Activated CD4-positive, alpha-beta T cell treated with anti-CD3 and anti-CD28 coated beads, Interleukin-2, amount 50 U/mL, for 1 hour (primary cell): ENCODE data around the gene NME7.
"Not testable (repeated sequence)": the region's sequence is repeated elsewhere in the genome, so short reads cannot be mapped to it uniquely, and the experiment has no call there.

Experiments
- DNase-seq: peaks from one replicate; pipeline ENCODE4 v3.0.0-alpha.2; 2020

NME7 gene

DNA sequence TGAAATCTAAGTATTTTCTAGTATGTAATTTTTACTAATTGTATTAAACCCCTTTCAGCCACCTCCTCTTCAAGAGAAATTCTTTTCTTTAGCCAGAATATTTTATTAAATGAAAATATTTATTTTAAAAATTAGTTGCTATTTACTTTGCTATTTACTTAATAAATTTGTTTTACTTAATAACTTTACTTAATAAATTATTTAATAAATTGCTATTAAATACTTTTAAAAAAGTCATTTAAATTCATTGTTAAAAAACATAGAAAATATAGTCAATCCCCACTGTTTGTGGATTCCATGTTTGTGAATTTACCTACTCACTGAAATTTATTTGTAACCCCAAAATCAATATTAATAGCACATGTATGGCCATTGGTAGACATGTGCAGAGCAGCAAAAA lies 155.5 kb downstream of the NME7 start:
- DNase-seq, result no peak

DNA sequence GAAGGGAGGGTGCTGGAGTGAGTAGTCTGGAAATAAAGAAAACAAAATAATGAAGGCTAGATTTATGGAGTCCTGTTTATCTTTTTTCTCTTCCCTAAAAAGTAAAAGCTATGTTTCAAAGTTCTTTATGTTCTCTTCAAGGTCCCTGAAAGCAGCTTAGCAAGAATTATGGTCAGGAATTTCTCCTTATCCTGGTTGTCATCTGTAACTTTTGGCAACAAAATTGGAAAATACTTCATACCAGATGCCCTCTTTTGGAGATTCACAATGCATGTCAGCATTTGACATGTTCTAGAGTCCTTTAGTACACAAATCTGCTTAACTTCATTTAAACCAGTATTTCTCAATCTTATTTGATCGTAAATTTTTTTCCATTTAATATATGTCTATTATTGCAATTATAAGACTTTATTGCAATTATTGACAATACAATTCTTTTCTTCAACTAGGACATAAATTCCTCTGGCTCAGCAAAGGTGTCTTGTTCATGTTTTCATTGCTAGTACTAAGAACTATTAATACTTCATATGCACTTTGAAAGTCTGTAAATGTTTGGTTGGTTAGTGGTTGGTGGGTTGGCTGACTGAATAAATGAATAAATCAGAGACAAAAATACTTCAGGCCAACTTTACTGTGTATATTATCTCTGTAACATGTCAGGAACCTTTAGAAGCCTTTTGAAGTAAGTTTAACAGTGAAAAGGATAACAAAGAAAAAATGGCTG lies 159.6 kb downstream of the NME7 start:
- DNase-seq, result no peak

DNA sequence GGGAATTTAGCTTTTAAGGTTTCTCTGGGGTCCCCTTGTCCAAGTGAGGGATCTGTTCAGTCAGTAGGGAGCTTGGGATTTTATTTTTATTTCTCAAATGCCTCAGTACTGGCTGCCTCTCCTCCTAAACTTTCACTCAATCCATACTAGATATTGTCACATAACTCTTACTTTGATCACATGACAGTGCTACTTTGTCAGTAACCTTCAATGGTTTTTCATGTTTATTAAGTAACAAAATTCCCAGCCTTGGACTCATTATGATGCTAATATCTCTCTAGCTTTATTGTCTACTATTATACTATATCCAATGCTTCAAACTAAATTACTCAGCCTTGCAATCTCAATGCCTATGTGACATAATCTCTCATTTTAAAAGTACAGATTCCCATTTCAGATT lies 163.4 kb downstream of the NME7 start:
- no peak for DNase-seq

DNA sequence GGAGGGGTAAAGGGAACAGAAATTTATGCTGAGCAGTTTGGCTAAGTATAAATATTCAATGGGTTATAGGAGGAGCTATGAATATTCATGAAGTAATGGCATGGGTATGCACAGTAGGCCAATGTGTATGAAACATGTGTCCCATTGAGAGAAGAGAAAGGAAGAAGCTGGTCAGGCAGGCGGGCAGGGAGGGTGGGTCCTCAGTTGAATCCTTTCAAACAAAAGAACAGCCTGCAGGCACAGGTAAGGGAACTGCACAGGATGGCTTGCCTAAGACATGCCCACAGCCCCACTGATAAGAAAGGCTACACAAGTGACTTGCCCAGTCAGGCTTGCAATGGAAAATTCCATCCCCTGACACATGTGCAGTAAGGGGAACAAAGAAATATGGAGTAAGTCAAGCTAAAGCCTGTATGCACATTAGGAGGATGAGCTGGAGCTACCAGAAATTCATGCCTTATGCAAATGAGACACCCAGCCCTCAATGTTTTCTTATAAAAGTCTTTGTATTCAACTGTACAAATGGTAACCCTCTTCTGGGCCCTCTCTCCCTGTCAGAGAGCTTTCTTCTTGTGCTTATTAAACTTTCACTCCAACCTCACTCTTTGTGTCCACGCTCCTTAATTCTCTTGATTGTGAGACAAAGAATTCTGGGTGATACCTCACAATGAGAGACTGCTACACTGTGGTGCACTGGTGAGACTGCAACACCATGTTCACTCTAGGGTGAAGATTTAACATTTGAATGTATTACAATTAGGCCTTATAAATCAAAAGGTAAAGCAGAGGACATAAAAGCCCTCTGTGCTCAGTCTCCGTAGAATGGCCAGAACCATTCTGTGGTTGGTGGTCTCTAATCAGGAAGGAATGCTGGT lies 164.6 kb downstream of the NME7 start:
- DNase-seq, result no peak

DNA sequence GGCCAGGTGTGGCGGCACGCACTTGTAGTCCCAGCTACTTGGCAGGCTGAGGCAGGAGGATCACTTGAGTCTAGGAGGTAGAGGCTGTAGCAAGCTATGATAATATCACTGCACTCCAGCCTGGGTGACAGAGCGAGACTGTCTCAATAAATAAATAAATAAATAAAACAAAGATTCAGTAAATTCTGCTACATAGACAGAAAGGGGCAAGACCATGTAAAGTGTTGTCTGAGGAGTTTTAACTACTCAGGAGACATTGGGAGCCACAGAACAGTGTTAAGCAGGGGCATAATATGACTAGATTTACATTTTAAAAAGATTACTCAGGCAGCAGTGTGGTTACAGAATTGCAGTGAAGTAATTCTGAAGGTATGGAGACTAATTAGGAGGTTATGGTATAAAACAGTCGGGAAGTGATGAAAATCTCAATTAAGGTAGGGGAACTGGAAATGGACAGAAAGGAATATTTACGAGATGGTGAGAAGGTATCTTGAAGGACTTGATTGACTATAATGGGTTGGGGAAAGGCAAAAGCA lies 166.4 kb downstream of the NME7 start:
- no peak for DNase-seq

DNA sequence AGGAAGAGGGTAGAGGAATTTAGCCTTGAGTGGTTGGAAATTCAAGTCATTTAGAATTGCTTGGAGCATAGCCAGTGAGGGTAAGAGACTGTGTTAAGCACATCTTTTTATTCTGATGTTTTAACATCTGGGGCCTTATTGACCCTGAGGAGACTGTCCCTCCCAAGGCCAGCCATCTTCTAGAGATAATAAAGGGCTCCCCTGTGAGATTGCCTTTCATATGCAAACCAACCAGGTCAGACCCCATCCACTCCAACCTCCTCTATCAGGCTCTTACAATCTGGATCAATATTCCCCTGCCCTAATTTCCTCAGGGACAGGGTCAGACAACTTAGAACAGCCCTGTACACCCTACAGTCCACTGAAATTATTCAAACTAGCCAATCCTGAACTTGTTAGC lies 167.3 kb downstream of the NME7 start:
- no peak for DNase-seq

DNA sequence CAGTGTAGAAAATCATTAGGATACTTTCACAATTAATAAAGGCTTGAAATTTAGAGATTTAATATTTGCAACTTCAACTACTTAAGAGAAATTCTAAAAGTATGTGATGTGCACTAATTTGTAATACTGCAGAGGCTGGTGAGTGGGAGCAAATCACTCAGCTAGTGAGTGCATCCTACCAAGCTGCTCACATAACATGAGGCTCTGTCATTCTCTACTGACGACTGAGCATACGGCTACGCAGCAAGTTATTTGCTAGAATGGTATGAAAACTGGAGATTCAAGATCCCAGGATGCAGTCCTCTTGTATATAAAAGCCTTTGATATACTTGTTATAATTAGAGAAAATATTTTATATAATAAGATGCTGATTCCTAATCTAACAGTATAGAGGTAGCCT lies 171.0 kb downstream of the NME7 start:
- DNase-seq, result no peak

DNA sequence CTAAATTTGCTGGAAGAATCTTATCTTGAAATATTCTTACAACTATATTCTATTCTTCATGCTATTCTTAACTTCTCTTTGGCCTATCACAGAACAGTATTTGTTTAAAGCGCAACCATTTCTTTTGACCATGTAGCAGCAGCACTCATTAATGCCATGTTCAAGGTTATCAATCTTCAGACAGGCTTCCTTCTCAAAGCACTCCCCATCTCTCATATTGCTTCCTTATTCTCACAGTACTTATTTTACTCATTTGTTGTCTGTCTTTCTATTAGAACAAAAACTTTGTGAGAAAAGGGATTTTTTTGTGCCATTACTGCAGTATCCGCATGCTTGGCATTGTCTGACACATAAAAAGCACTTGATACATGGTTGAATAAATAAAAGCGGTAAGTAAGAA lies 171.4 kb downstream of the NME7 start:
- no peak for DNase-seq

DNA sequence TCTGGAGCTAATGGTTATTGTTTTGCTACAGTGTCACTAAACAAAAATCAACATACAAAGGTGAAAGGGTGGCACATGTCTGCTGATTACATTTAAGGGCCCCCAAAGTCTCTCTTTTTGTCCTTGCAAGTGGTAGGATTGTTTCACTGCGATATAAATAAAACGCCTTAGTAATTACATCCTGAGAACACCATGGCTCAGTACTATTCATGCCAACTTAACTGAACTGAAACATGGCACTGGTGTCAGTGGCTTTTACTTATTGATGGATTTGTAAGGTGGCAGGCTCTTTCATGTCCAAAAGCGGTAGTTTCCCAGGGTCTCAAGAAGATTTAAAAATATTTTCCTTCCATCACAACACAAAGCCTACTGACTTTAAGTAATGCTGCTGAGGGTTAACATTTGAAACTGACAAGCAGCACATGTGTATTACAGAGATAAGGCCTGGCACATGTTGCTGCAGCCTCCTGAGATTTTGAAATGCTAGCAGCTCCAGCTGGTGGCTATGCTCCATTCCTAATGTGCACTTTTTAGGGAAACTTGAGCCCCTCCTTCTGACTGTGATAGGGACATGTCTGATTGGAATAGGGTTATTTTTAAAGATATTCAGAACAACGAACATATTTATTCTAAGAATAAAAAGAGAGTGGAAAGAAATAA lies 174.3 kb downstream of the NME7 start:
- DNase-seq, result no peak

DNA sequence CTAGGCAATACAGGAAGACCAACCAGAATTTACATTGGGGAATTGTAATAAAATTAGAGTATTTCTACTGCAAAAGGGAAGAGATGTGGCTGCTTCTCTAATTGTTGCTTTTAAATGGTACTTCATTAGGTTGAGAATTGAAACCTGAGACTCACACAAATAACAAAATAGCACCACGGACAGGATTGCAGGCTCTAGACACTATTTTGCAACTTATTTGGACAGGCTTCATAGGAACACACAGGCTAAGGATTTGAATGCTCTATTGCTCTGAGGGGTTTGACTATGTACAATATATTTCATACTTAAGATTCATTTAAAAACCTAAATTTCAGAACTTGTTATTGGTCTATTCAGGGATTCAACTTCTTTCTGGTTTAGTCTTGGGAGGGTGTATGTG lies 181.5 kb downstream of the NME7 start:
- DNase-seq, result no peak

DNA sequence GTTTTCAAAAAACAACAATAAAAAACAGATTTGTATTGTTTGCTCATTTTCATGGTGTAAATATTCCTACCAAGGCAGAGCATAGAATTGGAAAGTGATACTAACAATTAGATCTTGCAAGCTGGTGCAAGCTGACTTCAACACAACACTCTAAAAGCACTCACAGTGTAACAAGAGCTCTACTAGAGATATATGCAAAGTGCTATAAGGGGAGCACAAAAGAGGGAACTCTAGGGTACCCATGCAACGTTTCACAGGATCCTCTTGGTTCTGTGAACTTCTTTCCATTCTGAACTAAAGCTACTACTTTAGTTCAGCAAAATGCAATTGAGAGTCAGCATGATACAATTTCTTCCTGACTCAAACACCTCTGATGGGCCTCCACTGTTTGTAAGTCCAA lies 182.8 kb downstream of the NME7 start:
- DNase-seq, result no peak

DNA sequence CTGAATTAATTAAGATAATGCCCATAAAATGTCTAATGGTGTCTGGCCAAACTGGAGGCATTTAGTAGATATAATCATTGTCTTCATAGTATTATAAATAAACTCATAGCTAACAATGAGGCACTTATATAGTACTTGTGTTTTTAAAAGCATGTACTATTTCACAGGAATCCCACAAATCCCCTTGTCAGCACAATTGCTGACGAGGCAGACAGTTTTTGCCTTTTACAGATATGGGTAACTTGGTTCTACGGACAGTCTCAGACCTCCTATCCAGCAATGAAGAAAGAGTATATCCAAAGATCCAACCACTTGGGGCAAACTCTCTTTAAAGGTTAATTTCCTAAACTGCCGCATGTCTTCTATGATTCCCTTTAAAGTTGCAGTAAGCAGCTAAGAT lies 187.4 kb downstream of the NME7 start:
- no peak for DNase-seq

DNA sequence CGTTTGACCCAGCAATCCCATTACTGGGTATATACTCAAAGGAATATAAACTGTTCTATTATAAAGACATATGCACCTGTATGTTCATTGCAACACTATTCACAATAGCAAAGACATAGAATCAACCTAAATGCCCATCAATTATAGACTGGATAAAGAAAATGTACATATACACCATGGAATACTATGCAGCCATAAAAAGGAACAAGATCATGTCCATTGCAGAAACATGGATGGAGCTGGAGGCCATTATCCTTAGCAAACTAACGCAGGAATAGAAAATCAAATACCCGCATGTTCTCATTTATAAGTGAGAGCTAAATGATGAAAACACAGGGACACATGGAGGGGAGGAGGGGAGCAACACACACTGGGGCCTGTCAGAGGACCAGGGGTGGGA lies 188.2 kb downstream of the NME7 start:
- not testable (repeated sequence) for DNase-seq

DNA sequence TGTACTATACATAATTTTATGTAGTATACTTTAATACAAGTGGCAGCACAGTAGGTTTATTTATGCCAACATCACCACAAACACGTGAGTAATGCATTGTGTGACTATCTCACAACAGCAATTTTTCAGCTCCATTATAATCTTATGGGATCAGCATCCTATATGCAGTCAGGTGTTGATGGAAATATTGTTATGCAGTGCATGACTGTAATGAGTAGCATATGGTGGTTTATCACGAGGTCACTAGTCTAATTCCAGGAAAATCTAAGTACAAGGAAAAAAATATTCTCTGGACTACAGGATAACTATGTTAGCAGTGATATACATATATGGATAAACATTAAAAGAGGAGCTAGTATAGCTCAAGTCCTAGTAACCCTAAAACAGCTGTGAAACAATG lies 192.1 kb downstream of the NME7 start:
- no peak for DNase-seq

DNA sequence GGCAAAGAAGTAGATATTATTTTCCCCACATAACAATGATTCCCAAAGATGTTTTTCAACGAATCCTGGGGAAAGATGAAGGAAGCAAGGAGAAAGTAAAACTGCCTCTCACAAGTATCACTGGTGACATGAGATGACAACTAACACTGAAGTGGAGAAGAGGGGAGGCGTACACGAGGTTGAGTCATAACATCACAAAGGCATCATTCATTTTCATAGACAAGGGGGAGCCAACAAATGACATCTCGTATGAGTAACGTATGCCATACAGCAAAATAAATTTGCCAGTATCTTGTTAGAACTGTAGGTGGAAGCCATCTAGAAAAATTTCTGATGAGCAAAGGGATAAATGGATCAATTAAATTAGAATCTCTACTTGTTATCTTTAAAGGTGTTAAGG lies 204.5 kb downstream of the NME7 start:
- no peak for DNase-seq

DNA sequence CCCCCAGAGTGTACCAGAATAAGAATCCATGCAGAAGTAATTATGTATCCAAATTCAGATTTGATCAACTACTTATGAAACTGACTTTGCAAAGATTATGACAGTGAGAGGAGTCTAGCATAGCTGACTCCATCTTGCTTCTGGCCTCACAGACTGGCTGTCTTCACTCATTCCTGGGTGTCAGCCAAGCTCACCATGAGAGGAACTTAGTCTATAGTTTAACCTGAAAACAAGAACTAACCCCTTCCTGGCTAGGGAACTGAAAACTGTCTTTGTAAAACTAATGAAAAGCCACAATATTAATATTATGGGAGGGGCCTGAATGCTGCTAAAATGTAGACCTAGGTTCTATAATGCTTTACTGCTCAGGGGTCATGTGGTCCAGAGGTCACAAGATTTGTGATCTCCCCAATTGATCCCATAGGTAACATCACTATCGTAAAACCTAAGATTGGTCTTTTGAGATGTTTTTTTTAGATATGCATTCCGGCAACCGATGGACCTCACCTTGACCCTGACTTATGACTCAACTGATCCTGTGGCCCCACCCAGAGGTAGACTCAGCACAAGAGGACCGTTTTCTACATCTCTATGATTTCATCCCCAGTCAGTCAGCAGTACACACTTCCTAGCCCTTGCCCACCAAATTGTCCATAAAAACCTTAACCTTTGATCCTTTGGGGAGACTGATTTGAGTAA lies 206.0 kb downstream of the NME7 start:
- DNase-seq, result no peak

DNA sequence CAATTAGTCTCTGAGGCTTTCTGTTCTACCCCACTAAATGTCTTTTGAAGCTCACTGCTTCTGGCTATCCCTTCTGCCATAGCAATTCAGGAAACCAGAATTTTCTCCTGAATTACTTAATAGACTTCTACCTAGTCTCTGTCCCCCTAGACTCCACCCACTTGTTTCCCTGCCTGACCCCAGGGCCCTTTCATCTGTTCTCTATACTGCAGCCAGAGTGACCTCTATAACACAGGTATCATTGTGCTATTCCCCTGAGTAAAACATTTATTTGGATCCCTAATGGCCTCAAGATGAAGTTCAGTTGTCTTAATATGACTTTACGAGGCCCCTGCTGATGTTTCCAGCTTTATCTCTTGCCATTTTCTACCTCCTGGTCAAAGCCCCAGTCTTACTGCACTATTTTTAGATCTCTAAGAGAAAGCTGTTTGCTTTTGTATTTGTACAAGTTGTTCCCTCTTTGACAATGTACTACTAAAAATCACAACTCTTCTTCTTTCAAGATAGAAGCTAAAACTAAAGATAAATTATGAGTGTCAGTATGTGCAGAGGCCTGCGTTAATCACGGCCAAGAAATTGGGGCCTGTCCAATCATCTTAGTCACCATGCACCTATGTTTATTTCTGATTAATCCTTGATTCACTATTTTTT lies 206.6 kb downstream of the NME7 start:
- DNase-seq, result no peak

DNA sequence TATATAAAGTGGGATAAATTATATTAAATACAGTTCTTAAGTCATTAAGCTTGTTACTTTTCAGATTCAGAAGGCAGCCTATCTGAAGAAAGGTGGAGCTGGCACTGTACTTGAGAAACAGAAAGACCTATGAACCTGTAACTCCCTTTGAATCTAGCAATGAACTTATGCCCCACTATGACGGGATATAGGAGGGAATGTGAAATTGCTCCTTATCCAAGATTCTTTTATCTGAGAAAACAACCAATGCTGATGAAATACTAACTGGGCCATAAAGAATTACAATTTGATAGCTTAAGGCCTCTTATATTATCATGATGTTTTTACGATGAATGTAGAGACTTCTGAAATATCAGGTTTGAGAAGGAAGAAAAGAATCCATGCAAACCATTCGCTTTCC lies 211.0 kb downstream of the NME7 start:
- no peak for DNase-seq

DNA sequence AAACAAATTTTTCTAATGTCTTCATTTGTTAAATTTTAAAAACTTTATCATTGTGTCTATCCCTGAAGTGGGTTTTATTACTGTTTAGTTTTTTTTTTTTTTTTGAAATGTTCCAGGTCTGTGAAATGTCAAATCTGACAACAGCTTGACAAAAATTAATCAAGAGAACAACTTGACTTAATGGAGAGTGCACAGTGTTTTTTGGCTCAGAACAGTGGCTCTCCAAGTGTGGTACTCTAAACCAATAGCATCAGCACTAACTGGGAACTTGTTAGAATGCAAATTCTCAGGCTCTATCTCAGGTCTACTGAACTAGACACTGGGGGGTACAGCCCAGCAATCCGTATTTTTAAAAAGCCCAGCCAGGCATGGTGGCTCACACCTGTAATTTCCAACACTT lies 211.9 kb downstream of the NME7 start:
- DNase-seq, result no peak

DNA sequence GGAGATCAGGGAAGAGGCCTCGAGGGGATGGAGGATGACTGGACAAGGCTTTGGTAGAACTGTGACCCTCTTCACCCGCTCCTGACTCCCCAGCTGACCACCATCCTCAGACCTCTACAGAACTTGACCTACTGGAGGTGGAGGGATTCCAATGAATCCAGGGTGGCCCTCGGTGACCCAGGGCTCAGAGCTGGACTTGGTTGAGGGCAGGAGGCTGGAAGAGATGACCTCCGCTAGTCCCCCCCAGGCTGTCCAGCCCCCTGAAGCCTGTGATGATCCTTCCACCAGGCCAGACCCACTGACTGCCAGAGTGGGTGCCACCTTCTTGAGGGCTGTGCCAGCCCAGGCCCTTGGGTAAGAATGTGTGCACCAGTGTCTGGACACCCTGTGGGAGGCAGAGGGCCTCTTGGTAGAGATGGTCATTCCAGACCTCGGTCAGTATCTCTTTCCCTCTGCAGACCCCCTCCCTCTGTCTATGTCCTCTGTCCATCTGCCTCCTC lies 216.2 kb downstream of the NME7 start:
- no peak for DNase-seq

DNA sequence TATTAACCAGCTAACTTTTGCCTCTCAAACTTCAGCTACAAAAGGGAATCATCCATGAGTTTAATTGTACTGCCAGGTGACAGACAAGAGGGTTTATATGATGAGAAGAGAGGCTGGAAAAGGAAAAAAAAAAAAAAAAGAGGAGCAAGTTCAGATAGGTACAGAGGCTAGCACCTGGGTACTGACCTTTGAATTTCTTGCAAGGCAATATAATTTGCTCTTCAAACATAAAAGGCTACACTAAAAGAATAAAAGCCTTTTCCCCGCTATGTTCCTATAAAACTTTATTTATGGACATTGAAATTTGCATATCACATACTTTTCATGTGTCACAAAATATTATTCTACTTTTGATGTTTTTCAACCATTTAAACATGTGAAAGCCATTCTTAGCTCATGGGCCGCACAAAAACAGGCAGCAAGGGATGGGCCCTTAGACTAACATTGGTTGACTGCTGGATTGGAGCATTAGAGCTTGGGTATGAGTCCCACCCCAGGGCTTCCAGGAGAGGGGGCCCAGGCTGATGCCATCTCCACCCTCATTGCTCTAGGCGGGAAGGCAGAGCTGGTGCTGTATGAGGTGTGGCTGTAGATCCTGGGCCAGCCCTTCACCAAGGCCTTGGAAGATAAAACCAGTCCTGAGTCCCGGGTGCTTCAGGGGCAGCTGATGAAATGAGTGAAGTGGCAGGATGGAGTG lies 216.8 kb downstream of the NME7 start:
- no peak for DNase-seq
